ENCODE measurements around the gene DENND1A. TPM values are rescaled to one million over a fixed set of nuclear protein-coding genes. Genes with fewer than 3 reads are reported as not detected.

Gene DENND1A
- total and polyA plus RNA-seq, 5 experiments from 2014 or later: 2.6 to 14.3 (median 5.3) TPM

- DNase-seq (no peak), ATAC-seq (no peak)
- peak overlapping the region in 3 of 10 donors; percentile 3 to 45 (median 16) for H3K4me3 Mint-ChIP-seq
- peaks cover 20 to 73% (median 49%) of the 10 kb centered on the region in 5 donors for H3K27me3 Mint-ChIP-seq
- no peaks in the 10 kb centered on the region for H3K9me3 Mint-ChIP-seq
- POLR2A ChIA-PET: no interaction called here
- H3K36me3 Mint-ChIP-seq: no peaks in the 10 kb centered on the region
- H3K4me1 Mint-ChIP-seq: peaks cover 4 to 16% (median 13%) of the 10 kb centered on the region in 4 donors
- peak overlapping the region in 3 of 10 donors; percentile 13 to 73 (median 56) for H3K27ac Mint-ChIP-seq
These were observed 557.9 kb downstream of the DENND1A start for GRCh38 chr9:123371805-123372590.

GRCh38 chr9:123371228-123371584, 558.7 kb downstream of the DENND1A start:
- H3K4me1 Mint-ChIP-seq: peaks cover 2 to 16% (median 12%) of the 10 kb centered on the region in 4 donors
- H3K27ac Mint-ChIP-seq: no peak overlapping the region
- POLR2A ChIA-PET: no interaction called here
- H3K27me3 Mint-ChIP-seq: peaks cover 20 to 73% (median 49%) of the 10 kb centered on the region in 5 donors
- no peak for ATAC-seq
- H3K9me3 Mint-ChIP-seq: no peaks in the 10 kb centered on the region
- no peak overlapping the region for H3K4me3 Mint-ChIP-seq
- DNase-seq: no peak
- no peaks in the 10 kb centered on the region for H3K36me3 Mint-ChIP-seq

- Mint-ChIP-seq H3K4me1 (peaks cover 2 to 16% (median 11%) of the 10 kb centered on the region in 4 donors), H3K4me3 (no peak overlapping the region), H3K27ac (no peak overlapping the region), H3K27me3 (peaks cover 20 to 73% (median 52%) of the 10 kb centered on the region in 5 donors), H3K9me3 (no peaks in the 10 kb centered on the region), H3K36me3 (no peaks in the 10 kb centered on the region)
- POLR2A ChIA-PET: no interaction called here
- ATAC-seq (no peak), DNase-seq (no peak)
These were observed 559.2 kb downstream of the DENND1A start for GRCh38 chr9:123370526-123371227.

GRCh38 chr9:123370108-123370507, 559.8 kb downstream of the DENND1A start:
- H3K27ac Mint-ChIP-seq: peak overlapping the region in 1 of 10 donors; percentile 29
- DNase-seq (no peak), ATAC-seq (no peak)
- no peaks in the 10 kb centered on the region for H3K9me3 Mint-ChIP-seq
- peaks cover 21 to 74% (median 55%) of the 10 kb centered on the region in 5 donors for H3K27me3 Mint-ChIP-seq
- no peaks in the 10 kb centered on the region for H3K36me3 Mint-ChIP-seq
- peaks cover under 1 to 14% (median 11%) of the 10 kb centered on the region in 4 donors for H3K4me1 Mint-ChIP-seq
- POLR2A ChIA-PET: no interaction called here
- H3K4me3 Mint-ChIP-seq: no peak overlapping the region

GRCh38 chr9:123369296-123369695, 560.6 kb downstream of the DENND1A start:
- Mint-ChIP-seq H3K27me3 (peaks cover 21 to 67% (median 48%) of the 10 kb centered on the region in 5 donors), H3K36me3 (no peaks in the 10 kb centered on the region), H3K4me3 (no peak overlapping the region), H3K9me3 (no peaks in the 10 kb centered on the region), H3K27ac (peak overlapping the region in 1 of 10 donors; percentile 48), H3K4me1 (peaks cover 0 to 9% (median 8%) of the 10 kb centered on the region in 4 donors)
- DNase-seq: no peak
- POLR2A ChIA-PET: no interaction called here
- ATAC-seq: no peak

- no peak overlapping the region for H3K27ac Mint-ChIP-seq
- no peak overlapping the region for H3K4me3 Mint-ChIP-seq
- H3K4me1 Mint-ChIP-seq: peaks cover 0 to 9% (median 5%) of the 10 kb centered on the region in 4 donors
- H3K27me3 Mint-ChIP-seq: peaks cover 18 to 64% (median 48%) of the 10 kb centered on the region in 5 donors
- DNase-seq (no peak), ATAC-seq (no peak)
- POLR2A ChIA-PET: no interaction called here
- H3K9me3 Mint-ChIP-seq: no peaks in the 10 kb centered on the region
- H3K36me3 Mint-ChIP-seq: no peaks in the 10 kb centered on the region
These were observed 561.3 kb downstream of the DENND1A start for GRCh38 chr9:123368536-123369153.

- POLR2A ChIA-PET: no interaction called here
These were observed 561.9 kb downstream of the DENND1A start for GRCh38 chr9:123368023-123368422.

GRCh38 chr9:123365881-123366528, 563.9 kb downstream of the DENND1A start:
- ATAC-seq (no peak), DNase-seq (no peak)
- H3K9me3 Mint-ChIP-seq: no peaks in the 10 kb centered on the region
- no peaks in the 10 kb centered on the region for H3K4me1 Mint-ChIP-seq
- no peaks in the 10 kb centered on the region for H3K36me3 Mint-ChIP-seq
- H3K27ac Mint-ChIP-seq: no peak overlapping the region
- H3K4me3 Mint-ChIP-seq: no peak overlapping the region
- POLR2A ChIA-PET: no interaction called here
- H3K27me3 Mint-ChIP-seq: peaks cover 5 to 47% (median 31%) of the 10 kb centered on the region in 5 donors

More at GRCh38 chr9:123368023-123368422, 561.9 kb downstream of the DENND1A start:
- Mint-ChIP-seq H3K4me1 (peaks cover 0 to 9% (median 5%) of the 10 kb centered on the region in 4 donors), H3K4me3 (no peak overlapping the region), H3K27me3 (peaks cover 18 to 64% (median 48%) of the 10 kb centered on the region in 5 donors), H3K27ac (peak overlapping the region in 1 of 10 donors; percentile 69), H3K36me3 (no peaks in the 10 kb centered on the region), H3K9me3 (no peaks in the 10 kb centered on the region)
- ATAC-seq (no peak), DNase-seq (no peak)

- POLR2A ChIA-PET: no interaction called here
- Mint-ChIP-seq H3K4me3 (no peak overlapping the region), H3K9me3 (no peaks in the 10 kb centered on the region), H3K27ac (no peak overlapping the region), H3K4me1 (peaks cover 0 to 5% (median 0%) of the 10 kb centered on the region in 4 donors), H3K36me3 (no peaks in the 10 kb centered on the region), H3K27me3 (peaks cover 5 to 42% (median 27%) of the 10 kb centered on the region in 5 donors)
- ATAC-seq (no peak), DNase-seq (no peak)
These were observed 564.5 kb downstream of the DENND1A start for GRCh38 chr9:123365287-123365880.

GRCh38 chr9:123364241-123364824, 565.6 kb downstream of the DENND1A start:
- H3K27ac Mint-ChIP-seq: peak overlapping the region in 1 of 10 donors; percentile 43
- ATAC-seq (no peak), DNase-seq (no peak)
- POLR2A ChIA-PET: no interaction called here
- H3K4me3 Mint-ChIP-seq: no peak overlapping the region
- peaks cover 1 to 32% (median 21%) of the 10 kb centered on the region in 5 donors for H3K27me3 Mint-ChIP-seq
- H3K36me3 Mint-ChIP-seq: no peaks in the 10 kb centered on the region
- H3K9me3 Mint-ChIP-seq: no peaks in the 10 kb centered on the region
- H3K4me1 Mint-ChIP-seq: peaks cover 3 to 15% (median 7%) of the 10 kb centered on the region in 4 donors

GRCh38 chr9:123362856-123363255, 567.1 kb downstream of the DENND1A start:
- ATAC-seq (no peak), DNase-seq (no peak)
- POLR2A ChIA-PET: no interaction called here
- H3K4me1 Mint-ChIP-seq: peaks cover 3 to 27% (median 12%) of the 10 kb centered on the region in 4 donors
- no peaks in the 10 kb centered on the region for H3K9me3 Mint-ChIP-seq
- H3K4me3 Mint-ChIP-seq: no peak overlapping the region
- no peak overlapping the region for H3K27ac Mint-ChIP-seq
- no peaks in the 10 kb centered on the region for H3K36me3 Mint-ChIP-seq
- H3K27me3 Mint-ChIP-seq: peaks cover 0 to 20% (median 7%) of the 10 kb centered on the region in 5 donors
